HepG2 (cell line): ENCODE data around the gene ZFAND2B. TPM values are rescaled to one million over a fixed set of nuclear protein-coding genes. Genes with fewer than 3 reads are reported as not detected.

Experiments
- EHMT2 ChIP-seq: fragments of 200-600 bp; sonication (generic); IDR thresholded peaks from 2 replicates; pipeline ENCODE4 v1.7.0; 2017; ENCODE audit warnings: antibody characterized with exemption, low read depth, low read length, borderline replicate concordance
- FOSL2 ChIP-seq: sonication (generic); formaldehyde crosslinking; IDR thresholded peaks from 2 replicates; pipeline ENCODE4 v1.4.0; 2020; ENCODE audit warnings: missing genetic modification reagents
- FOXA3 ChIP-seq: IDR thresholded peaks from 2 replicates; pipeline ENCODE4 v1.6.1; 2016; ENCODE audit warnings: missing genetic modification reagents, missing compliant biosample characterization
- IKZF1 ChIP-seq: fragments of 450-650 bp; IDR thresholded peaks from 2 replicates; pipeline ENCODE4 v1.7.1; 2016
- IKZF4 ChIP-seq: sonication (generic); formaldehyde crosslinking; IDR thresholded peaks from 2 replicates; pipeline ENCODE4 v1.5.1; 2020; ENCODE audit warnings: borderline replicate concordance, mild to moderate bottlenecking, low read depth, missing genetic modification reagents; ENCODE audit errors: not compliant biosample characterization
- MAFF ChIP-seq: IDR thresholded peaks from 2 replicates; pipeline ENCODE4 v1.6.1; 2011; ENCODE audit warnings: low read depth, low read length, improper control_type of control experiment
- NR2F2 ChIP-seq: IDR thresholded peaks from 2 replicates; pipeline ENCODE4 v1.6.1; 2012; ENCODE audit warnings: low read depth, inconsistent platforms, borderline replicate concordance
- REPIN1 ChIP-seq: sonication (generic); formaldehyde crosslinking; IDR thresholded peaks from 2 replicates; pipeline ENCODE4 v1.8.0; 2022; ENCODE audit warnings: missing genetic modification reagents, low read depth, mild to moderate bottlenecking, borderline replicate concordance
- SOX6 ChIP-seq, 2 experiments: fragments of 450-650 bp in 1 of 2; sonication (generic) in 1 of 2; formaldehyde crosslinking in 1 of 2; IDR thresholded peaks; 2 replicates each; pipeline versions ENCODE4 v1.4.0 to v1.6.1; 2017 to 2020; ENCODE audit warnings: antibody characterized with exemption in 1 of 2, mild to moderate bottlenecking in 1 of 2, missing genetic modification reagents in 1 of 2
- ZFP82 ChIP-seq: sonication (generic); formaldehyde crosslinking; IDR thresholded peaks from 2 replicates; pipeline ENCODE4 v1.5.1; 2020; ENCODE audit warnings: mild to moderate bottlenecking, missing genetic modification reagents, borderline replicate concordance
- ZKSCAN5 ChIP-seq: sonication (generic); formaldehyde crosslinking; IDR thresholded peaks from 2 replicates; pipeline ENCODE4 v1.5.1; 2020; ENCODE audit warnings: mild to moderate bottlenecking, missing genetic modification reagents
- ZNF652 ChIP-seq: IDR thresholded peaks from 2 replicates; pipeline ENCODE4 v1.6.1; 2016; ENCODE audit warnings: low read depth, borderline replicate concordance
- ZNF703 ChIP-seq: sonication (generic); formaldehyde crosslinking; IDR thresholded peaks from 2 replicates; pipeline ENCODE4 v1.5.1; 2020; ENCODE audit warnings: missing genetic modification reagents, mild to moderate bottlenecking, moderate library complexity, borderline replicate concordance
- ZNF766 ChIP-seq: sonication (generic); formaldehyde crosslinking; IDR thresholded peaks from 2 replicates; pipeline ENCODE4 v1.5.0; 2020; ENCODE audit warnings: missing genetic modification reagents, borderline replicate concordance
- polyA plus RNA-seq, 8 experiments: library from polyadenylated mRNA; depleted of rRNA in 3 of 8; stranded (reverse) in 7 of 8; unstranded in 1 of 8; fragments of >200 nt; fragmentation: Illumina TruSeq in 4 of 8; extraction: Trizol in 4 of 8; gene quantifications; 2 replicates each; pipeline versions ENCODE4 v1.2.1 to v1.2.3, GENCODE V29; 2011 to 2016; ENCODE audit warnings: low read depth in 4 of 8, missing spikeins in 1 of 8, mixed read lengths in 1 of 8; ENCODE audit not compliant: insufficient read depth in 1 of 8
- total RNA-seq, 5 experiments: library from RNA; depleted of rRNA; stranded (reverse); fragments of >200 nt; fragmentation: Illumina TruSeq; extraction: Trizol; gene quantifications; 2 replicates each; pipeline ENCODE4 v1.2.3, GENCODE V29; 2016; ENCODE audit warnings: low read depth in 1 of 5
- TF ChIP-seq, protein P1 (sequence below): sonication (generic); formaldehyde crosslinking; IDR thresholded peaks from 2 replicates; pipeline ENCODE4 v1.4.0; 2020; ENCODE audit warnings: mild to moderate bottlenecking, missing genetic modification reagents
- TF ChIP-seq, protein P2 (sequence below), 2 experiments: IDR thresholded peaks; 2 replicates each; pipeline ENCODE4 v1.6.1; 2011 to 2012; ENCODE audit warnings: low read length in 2 of 2, borderline replicate concordance in 1 of 2, low read depth in 1 of 2, mild to moderate bottlenecking in 1 of 2, moderate library complexity in 1 of 2
- TF ChIP-seq, protein P3 (sequence below): sonication (generic); formaldehyde crosslinking; IDR thresholded peaks from 2 replicates; pipeline ENCODE4 v1.4.0; 2020; ENCODE audit warnings: missing genetic modification reagents
- TF ChIP-seq, protein P4 (sequence below): IDR thresholded peaks from 2 replicates; pipeline ENCODE4 v1.6.1; 2016; ENCODE audit warnings: missing compliant biosample characterization, missing genetic modification reagents, borderline replicate concordance
- TF ChIP-seq, protein P5 (sequence below): sonication (generic); formaldehyde crosslinking; IDR thresholded peaks from 2 replicates; pipeline ENCODE4 v1.4.0; 2020; ENCODE audit warnings: missing genetic modification reagents

Gene ZFAND2B
- total and polyA plus RNA-seq, 2 of the 13 experiments (the other 11 are each of a cell fraction or from before 2014, with no cell fraction given): 53.3 to 115 TPM

DNA sequence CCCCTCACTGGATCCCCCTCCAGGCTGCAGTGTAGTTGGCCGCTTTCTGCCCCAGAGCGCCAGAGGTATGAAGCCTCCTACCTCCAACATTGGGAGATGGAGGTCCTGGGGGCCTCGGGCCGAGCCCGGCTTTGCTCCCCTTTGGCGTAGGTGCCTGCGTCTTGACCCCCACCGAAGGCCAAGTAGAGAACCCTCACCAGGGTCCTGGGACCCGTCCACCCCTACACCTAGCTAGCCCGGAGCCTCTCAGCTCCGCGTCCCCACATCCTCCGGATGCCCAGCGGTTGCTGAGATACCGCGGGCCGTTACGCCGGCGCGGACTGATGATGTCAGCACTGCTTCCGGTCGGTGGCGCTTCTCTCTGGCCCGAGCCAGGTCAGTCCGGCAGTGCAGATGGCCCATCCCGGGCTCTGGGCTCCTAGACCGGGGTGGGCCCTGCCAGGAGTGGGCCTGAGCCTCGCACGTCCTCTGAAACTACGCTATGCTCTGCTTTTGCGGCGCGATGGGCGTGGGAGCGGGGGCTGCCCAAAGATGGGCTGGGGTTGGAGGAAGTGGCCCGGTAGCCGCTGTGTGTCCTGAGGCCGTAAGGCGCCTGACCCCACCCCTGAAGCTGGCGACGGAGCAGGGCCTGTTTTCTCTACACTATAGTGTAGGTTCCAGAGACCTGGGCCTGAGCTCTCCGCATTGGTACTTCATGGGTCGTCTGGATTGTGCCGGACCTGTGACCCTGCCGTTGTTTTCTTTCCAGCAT lies 38.7 kb downstream of the ZFAND2B start, which contains the start of the genes GLB1L and STK16 (continued):
- TF ChIP-seq EHMT2 (no peak), ZFP82 (0 out of 2 replicates have a peak, but pooled peaks have one; percentile 69), REPIN1 (peak; percentile 33; the same call in 1 of the 2 replicates), FOXA3 (CRISPR knock-in tag) (peak; percentile 73), SOX6 (IDR thresholded peaks at IDR 0.05) (no peak), SOX6 (CRISPR knock-in tag; IDR thresholded peaks at IDR 0.05) (peak; percentile 83), ZNF766 (CRISPR knock-in tag) (no peak; the same call in 1 of the 2 replicates), NR2F2 (peak; percentile 46; the same call in 1 of the 2 replicates), ZNF652 (no peak), IKZF4 (peak; percentile 94), ZKSCAN5 (CRISPR knock-in tag) (peak; percentile 63; the same call in 1 of the 2 replicates), IKZF1 (no peak), ZNF703 (CRISPR knock-in tag) (no peak), MAFF (0 out of 2 replicates have a peak, but pooled peaks have one; percentile 38), FOSL2 (CRISPR knock-in tag) (peak; percentile 51)
- TF ChIP-seq, protein P1, sequence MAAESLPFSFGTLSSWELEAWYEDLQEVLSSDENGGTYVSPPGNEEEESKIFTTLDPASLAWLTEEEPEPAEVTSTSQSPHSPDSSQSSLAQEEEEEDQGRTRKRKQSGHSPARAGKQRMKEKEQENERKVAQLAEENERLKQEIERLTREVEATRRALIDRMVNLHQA (CRISPR knock-in tag): no peak
- TF ChIP-seq, protein P2, sequence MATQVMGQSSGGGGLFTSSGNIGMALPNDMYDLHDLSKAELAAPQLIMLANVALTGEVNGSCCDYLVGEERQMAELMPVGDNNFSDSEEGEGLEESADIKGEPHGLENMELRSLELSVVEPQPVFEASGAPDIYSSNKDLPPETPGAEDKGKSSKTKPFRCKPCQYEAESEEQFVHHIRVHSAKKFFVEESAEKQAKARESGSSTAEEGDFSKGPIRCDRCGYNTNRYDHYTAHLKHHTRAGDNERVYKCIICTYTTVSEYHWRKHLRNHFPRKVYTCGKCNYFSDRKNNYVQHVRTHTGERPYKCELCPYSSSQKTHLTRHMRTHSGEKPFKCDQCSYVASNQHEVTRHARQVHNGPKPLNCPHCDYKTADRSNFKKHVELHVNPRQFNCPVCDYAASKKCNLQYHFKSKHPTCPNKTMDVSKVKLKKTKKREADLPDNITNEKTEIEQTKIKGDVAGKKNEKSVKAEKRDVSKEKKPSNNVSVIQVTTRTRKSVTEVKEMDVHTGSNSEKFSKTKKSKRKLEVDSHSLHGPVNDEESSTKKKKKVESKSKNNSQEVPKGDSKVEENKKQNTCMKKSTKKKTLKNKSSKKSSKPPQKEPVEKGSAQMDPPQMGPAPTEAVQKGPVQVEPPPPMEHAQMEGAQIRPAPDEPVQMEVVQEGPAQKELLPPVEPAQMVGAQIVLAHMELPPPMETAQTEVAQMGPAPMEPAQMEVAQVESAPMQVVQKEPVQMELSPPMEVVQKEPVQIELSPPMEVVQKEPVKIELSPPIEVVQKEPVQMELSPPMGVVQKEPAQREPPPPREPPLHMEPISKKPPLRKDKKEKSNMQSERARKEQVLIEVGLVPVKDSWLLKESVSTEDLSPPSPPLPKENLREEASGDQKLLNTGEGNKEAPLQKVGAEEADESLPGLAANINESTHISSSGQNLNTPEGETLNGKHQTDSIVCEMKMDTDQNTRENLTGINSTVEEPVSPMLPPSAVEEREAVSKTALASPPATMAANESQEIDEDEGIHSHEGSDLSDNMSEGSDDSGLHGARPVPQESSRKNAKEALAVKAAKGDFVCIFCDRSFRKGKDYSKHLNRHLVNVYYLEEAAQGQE (IDR thresholded peaks at IDR 0.05; ENCODE audit: borderline replicate concordance in 1 of 2, low read depth in 1 of 2, low read length in 2 of 2): peak in 1 of 2 experiments; percentile 28; a peak in 1 of 4 replicates
- TF ChIP-seq, protein P3, sequence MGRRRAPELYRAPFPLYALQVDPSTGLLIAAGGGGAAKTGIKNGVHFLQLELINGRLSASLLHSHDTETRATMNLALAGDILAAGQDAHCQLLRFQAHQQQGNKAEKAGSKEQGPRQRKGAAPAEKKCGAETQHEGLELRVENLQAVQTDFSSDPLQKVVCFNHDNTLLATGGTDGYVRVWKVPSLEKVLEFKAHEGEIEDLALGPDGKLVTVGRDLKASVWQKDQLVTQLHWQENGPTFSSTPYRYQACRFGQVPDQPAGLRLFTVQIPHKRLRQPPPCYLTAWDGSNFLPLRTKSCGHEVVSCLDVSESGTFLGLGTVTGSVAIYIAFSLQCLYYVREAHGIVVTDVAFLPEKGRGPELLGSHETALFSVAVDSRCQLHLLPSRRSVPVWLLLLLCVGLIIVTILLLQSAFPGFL: no peak
- TF ChIP-seq, protein P4, sequence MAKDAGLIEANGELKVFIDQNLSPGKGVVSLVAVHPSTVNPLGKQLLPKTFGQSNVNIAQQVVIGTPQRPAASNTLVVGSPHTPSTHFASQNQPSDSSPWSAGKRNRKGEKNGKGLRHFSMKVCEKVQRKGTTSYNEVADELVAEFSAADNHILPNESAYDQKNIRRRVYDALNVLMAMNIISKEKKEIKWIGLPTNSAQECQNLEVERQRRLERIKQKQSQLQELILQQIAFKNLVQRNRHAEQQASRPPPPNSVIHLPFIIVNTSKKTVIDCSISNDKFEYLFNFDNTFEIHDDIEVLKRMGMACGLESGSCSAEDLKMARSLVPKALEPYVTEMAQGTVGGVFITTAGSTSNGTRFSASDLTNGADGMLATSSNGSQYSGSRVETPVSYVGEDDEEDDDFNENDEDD: peak; percentile 72; the same call in 1 of the 2 replicates
- TF ChIP-seq, protein P5, sequence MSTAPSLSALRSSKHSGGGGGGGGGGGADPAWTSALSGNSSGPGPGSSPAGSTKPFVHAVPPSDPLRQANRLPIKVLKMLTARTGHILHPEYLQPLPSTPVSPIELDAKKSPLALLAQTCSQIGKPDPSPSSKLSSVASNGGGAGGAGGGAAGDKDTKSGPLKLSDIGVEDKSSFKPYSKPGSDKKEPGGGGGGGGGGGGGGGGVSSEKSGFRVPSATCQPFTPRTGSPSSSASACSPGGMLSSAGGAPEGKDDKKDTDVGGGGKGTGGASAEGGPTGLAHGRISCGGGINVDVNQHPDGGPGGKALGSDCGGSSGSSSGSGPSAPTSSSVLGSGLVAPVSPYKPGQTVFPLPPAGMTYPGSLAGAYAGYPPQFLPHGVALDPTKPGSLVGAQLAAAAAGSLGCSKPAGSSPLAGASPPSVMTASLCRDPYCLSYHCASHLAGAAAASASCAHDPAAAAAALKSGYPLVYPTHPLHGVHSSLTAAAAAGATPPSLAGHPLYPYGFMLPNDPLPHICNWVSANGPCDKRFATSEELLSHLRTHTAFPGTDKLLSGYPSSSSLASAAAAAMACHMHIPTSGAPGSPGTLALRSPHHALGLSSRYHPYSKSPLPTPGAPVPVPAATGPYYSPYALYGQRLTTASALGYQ (CRISPR knock-in tag): peak; percentile 64; the same call in 1 of the 2 replicates
